Testis (tissue), 2 donors: Measurements from ENCODE around the gene LECT2.

Experiments used
- POLR2A ChIP-seq: fragments of 450-650 bp; IDR thresholded peaks from one replicate; pipeline ENCODE4 v1.6.1; 2017; ENCODE audit warnings: antibody characterized with exemption, mild to moderate bottlenecking, moderate library complexity
- TF ChIP-seq, protein P1 (sequence below), 3 experiments: fragments of 450-650 bp in 2 of 3; fragments of 200-600 bp in 1 of 3; sonication (generic) in 1 of 3; IDR thresholded peaks; one replicate each; pipeline ENCODE4 v1.5.1; 2016 to 2019; ENCODE audit warnings: antibody characterized with exemption in 3 of 3, mild to moderate bottlenecking in 2 of 3, moderate library complexity in 1 of 3

DNA sequence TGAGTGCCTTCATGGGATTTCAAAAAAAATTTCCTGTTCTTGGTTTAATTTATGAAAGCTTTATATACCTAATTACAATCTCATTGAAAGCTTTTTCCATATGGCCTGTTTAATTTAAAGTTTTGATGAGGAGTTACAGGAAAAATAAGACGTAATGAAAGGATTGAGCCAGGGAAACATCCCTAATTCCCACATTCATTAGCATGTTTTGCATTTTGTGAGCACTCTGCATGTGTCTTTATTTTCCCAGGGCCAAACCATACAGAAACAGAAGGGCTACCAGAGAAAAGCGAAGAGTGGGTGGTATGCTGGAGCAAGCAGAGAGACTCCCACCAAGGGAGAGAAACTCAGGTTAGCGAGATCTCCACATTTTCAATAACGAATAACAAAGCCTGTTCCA, 20.3 kb upstream of the LECT2 start:
- no peak for TF ChIP-seq POLR2A
- TF ChIP-seq, protein P1, sequence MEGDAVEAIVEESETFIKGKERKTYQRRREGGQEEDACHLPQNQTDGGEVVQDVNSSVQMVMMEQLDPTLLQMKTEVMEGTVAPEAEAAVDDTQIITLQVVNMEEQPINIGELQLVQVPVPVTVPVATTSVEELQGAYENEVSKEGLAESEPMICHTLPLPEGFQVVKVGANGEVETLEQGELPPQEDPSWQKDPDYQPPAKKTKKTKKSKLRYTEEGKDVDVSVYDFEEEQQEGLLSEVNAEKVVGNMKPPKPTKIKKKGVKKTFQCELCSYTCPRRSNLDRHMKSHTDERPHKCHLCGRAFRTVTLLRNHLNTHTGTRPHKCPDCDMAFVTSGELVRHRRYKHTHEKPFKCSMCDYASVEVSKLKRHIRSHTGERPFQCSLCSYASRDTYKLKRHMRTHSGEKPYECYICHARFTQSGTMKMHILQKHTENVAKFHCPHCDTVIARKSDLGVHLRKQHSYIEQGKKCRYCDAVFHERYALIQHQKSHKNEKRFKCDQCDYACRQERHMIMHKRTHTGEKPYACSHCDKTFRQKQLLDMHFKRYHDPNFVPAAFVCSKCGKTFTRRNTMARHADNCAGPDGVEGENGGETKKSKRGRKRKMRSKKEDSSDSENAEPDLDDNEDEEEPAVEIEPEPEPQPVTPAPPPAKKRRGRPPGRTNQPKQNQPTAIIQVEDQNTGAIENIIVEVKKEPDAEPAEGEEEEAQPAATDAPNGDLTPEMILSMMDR (IDR thresholded peaks at IDR 0.05): no peak
